ENCODE results near the gene MRPL11. TPM values are rescaled to one million over a fixed set of nuclear protein-coding genes. Genes with fewer than 3 reads are reported as not detected.

The MRPL11 gene
- polyA plus RNA-seq (ENCODE audit: insufficient read length), result 45.9 TPM

DNA sequence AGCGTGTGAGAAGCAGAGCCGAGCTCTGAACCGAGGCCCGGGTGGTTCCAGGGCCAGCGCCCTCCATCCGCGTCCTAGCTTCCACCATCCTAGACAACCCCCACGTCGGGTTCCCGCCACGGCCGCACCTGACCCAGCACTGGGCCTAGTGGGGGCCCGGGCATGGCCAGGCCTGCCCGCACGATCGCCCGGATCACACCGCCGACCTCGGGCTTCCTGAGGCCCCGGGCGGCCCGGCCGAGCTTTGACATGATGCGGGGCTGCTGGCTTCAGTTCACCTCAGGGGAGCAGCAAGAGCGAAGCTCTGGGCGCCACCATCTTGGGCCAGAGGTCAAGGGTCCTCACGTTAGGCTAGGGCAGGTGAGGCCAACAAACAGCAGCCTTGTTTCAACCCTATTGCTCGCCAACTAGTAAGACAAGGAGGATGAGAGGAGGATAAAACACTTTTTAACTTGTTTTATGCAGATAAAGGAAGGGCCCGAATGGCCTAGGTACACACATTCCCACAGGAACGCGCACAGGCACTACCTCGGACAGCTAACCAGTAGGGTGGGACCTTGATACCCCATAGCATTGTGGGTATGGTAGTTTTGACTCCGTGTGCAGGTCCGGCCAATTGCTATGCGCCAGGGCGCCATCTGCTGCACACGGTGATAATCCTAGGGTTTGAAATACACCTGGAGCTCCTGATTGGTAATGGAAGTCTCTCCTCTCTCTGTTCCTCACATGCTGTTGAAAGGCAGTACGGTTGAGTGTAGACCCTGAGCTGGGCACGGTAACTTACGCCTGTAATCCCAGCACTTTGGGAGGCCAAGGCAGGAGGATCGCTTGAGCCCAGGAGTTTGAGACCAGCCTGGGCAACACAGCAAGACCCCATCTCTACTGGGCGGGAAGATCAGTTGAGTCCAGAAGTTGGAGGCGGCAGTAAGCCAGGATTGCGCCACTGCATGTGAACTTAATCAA is at the start of gene MRPL11:
Gene MRPL11 (minus strand): TSS at position 345 of the 963 bp plus-strand sequence. CDS start 94 bp downstream, at position 251.
- peak; percentile 93 for DNase-seq

DNA sequence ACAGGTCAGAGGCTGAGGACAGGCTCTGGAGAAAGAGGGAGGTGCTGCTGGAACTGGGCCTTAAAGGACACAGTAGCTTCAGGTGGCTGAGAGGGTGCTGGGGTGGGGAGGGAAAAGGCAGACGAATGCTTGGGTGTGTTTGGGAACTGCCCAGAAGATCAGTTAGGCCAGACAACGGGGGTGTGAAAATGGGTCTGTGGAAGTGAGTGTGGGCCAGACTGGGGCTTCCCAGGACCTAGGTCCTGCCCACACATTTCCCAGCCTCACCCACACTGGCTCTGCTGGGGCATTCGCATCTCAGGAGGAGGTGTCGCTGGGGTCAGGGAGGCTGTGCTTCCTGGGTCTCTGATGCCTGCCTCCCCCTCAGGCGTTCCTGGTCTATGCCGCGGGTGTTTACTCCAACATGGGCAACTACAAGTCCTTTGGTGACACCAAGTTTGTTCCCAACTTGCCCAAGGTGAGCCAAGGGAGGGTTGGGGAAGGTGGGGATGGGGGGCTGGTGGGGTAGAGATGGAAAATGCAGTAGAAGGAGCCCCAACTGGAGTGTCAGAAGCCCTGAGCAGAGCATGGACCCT is 46.2 kb upstream of the MRPL11 start:
- DNase-seq, result no peak

DNA sequence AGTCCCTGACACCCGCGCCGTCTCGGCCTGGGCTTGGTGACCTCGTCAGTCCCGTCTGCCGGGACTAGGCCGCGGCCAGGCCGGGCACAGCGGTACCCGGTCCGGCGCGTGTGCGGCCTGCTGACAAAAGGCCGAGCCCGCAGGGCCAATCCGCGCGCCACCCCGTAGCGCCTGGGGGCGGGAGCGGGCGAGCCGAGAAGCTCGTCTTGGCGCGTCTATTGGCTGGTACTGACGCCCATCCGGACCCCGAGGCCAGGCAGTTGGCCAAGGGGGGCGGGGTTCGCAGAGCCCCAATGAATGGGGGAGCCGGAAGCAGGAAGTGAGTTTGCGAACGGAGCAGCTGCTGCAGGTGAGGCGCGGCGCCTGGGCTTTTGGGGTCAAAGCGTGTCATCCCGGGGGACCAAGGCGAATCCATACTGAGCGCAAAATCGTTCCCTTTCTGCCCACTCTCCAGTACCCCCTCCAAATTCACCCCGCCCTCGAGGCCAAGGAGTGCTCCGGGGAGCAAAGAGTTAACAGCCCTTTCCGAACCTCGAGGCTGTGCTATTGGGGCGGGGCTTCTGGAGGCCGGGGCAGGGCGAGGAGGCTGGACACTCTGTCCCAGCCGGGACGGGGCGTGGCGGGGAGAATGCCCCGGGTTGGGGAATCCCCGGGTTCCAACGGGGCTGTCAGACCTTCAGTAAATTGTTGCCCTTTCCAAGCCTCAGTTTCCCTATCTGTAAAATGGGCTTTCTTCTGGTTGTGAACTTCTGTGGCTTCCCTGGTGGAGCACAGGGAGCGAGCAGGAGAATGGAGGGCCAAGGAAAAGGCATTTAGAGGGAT is 41.7 kb upstream of the MRPL11 start, which contains the start of gene DPP3:
Gene DPP3 (plus strand): TSS at position 318 of the 822 bp plus-strand sequence. CDS start 1,767 bp downstream, outside the sequence.
- DNase-seq, result peak; percentile 96

DNA sequence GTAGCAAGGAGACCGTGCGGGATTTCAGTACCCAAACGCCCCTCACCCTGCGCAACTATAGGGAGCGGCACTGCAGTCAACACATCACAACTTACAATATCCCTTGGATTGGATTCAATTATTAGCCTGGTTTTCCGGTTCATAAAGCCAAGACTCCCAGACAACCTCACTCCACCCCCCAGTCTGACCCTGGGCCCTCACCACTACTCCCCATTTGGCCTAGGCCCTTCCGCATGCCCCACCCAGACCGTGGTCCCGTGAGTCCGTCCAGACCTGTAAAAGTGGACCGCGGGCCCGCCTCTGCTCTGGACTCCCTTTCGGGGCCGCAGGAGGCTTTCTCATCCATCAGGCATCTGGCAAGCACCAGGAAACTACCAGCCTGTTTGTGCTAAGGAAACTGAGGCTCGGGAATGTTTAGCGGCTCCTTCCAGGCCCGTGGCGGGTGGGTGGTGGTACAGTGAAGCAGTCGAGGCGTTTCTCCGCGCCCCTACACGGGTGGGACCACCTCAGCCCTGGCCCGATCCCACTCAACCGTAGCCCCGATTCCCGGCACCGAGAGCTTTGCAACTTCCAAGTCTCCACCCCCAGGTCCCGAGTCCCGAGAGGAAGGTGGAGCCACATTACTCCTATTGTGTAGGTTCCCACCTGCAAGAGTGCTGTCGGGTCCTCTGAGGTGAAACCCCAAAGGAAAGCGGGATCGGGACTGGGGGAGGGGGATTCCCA is 40.9 kb upstream of the MRPL11 start:
- DNase-seq, result peak; percentile 21

DNA sequence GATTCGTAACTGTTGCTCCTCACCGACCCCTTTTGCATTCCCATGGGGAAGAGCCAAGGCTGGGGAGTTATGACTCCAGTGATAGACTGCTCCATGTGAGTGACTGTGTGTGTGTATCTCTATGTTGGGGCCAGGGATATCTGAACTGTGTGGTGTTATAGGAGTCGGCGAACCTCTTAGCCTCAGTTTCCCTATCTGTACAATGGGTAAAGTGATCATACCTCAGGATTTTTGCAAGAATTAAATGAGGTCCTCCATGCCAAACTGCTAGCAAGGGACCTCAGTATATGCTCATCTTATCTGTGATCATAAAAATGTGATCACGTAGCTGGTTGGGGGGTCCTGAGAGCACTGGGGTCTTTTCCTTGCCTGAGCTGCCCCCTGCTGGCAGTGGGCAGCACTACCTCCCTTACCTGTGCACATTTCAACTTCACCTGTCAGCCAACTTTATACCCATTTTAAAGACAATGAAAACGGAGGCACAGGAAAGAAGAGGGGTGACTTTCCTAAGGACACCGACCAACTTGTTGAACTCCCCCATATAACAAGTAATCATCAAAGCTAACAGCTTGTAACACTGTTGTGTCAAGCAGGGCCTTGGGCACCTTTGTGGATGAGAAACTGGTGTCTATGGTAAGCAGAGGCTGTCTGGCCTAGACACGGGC is 40.2 kb upstream of the MRPL11 start:
- DNase-seq, result no peak

DNA sequence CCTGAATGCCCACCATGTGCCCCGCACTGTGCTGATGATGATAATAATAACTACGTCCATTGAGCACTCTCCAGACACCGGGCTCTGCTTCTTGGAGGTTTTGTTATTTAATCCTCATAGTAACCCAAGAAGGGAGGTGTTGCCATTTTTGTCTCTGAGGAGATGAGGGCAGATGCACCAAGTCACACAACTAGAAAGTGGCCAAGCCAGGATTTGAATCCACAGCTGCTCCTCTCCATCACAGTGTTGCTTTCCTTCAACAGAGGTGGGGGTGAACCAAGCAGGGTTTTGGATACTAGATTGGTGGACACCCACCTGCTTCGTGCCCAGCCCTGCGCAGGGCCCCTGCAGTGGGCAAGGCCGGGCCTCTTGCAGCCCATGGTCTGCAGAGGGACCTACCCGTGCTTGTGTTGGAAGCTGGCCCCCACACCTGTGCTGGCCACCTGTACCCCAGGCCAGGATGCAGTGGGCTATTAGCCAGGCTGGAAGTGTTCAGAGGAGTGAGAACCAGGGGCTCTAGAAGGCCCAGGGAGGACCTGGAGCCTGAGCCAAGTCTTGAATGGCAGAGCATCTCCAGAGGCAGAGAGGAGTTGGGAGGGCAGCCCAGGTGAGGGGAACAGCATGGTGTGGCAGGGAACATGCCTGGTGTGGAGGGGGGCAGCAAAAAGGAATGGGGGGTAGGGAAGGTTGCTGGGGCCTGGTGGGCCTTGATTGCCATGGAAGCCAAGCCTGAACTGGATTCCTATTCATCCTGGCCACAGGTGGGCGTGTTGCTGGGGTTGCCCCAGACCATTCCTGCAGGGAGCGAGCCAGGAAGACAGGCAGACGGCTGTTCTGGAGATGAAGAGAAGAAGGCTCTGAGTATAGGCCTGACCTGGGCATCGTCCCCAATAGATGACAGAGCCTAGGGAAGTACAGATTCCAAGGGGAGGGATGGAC is 38.9 kb upstream of the MRPL11 start:
- DNase-seq, result no peak

DNA sequence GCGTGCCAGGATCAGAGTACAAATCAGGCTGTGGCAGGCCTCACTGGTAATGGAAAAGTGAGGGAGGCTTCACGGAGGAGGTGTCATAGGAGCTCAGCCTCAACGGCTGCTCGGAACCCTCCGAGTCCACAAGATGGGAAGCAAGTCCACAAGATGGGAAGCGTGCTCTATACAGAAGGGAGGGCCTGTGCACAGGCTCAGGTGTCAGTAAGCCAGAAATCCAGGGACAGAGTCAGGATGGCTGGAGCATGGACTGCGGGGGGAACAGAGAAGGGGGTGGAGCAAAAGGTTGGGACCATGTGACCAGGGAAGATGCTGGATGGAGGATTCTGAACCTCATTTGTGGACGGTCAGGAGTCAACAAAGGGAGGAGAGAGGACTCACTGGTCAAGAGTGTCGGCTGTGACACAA is 38.2 kb upstream of the MRPL11 start:
- DNase-seq, result no peak

DNA sequence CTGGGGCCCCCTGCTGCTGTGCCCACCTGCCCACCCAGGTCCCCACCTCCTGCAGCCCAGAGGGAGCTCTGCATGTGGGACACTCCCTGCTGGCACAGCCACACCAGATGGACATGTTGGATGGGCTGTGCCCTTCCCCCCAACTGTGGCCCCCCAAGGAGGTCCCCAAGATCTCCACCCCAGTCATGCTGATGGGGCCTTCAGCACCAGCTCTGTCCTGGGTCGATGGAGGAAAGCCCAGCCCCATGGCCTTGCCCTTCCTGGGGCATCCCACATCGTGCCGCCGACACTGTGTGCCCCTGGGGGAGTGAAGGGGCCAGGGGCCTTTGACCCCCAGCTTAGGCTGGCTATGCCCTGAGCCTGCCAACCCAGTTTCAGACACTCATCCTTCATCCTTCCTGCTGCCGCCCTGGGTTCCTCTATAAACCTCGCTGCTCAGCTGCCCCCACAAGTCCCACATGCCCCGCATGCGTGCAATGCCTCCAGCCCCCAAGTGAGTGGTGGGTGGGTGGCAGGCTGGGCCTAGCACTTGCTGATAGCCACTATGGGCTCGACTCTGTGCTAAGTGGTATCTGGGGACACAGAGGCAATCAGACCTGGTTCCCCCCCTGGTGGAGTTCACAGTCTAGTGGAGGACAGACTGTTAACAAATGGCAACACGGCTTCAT is 37.7 kb upstream of the MRPL11 start:
- no peak for DNase-seq

DNA sequence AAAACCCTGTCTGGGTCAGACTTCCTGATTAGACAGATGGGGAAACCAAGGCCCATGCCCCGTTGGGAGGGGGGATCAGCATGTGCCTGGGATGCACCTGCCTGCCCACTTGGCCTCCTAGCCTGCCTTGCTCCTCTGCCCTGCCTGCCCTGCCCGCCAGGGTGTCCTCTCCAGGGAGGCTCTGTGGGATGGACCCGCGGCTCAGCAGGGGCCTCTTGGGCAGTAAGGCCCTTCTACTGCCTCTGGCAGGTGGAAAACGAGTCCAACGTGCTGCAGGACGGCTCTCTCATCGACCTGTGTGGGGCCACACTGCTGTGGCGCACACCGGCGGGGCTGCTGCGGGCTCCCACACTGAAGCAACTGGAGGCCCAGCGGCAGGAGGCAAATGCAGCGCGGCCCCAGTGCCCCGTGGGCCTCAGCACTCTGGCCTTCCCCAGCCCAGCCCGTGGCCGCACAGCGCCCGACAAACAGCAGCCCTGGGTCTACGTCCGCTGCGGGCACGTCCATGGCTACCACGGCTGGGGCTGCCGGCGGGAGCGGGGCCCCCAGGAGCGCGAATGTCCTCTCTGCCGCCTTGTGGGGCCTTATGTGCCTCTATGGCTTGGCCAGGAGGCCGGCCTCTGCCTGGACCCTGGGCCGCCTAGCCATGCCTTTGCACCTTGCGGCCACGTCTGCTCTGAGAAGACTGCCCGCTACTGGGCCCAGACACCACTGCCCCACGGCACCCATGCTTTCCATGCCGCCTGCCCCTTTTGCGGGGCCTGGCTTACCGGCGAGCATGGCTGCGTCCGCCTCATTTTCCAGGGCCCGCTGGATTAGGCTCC is 36.9 kb upstream of the MRPL11 start:
- DNase-seq, result no peak

DNA sequence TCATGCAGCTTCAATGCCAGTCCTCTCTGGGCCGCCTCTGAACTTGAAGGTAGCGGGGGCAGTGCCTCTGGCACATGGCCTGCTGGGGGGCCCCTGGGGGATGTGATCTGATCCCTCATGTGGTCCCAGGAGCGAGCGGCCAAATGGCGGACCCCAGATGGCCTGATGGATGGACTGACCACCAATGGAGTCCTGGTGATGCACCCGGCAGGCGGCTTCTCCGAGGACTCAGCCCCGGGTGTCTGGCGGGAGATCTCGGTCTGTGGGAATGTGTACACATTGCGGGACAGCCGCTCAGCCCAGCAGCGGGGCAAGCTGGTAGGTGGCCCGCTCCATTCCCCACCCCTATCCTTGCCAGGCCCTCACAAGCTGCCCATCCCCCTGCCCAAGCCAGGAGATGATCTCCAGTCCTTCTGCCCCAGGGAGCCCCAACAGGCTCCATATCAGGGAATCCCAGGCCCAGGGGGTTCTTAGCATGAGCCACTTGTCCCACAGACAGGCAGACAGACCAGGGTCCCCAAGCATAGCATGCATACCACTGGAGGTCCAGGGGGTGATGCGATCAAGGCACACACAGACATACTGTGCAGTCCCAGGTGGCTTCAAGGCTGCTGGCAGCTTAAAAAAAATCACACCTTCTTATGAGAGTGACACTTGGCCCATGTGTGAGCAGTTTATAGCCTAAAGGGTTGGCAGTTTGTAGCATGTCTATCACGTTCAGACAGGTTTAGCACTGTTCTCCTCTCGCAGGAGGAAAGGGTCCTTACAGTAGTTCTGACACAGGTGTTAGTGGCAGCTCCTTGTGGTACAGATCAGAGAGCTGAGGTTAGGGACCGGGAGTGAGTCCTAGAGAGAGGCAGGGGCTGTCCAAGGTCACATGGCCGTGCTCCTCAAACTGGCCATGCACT is 35.2 kb upstream of the MRPL11 start:
- DNase-seq, result no peak

DNA sequence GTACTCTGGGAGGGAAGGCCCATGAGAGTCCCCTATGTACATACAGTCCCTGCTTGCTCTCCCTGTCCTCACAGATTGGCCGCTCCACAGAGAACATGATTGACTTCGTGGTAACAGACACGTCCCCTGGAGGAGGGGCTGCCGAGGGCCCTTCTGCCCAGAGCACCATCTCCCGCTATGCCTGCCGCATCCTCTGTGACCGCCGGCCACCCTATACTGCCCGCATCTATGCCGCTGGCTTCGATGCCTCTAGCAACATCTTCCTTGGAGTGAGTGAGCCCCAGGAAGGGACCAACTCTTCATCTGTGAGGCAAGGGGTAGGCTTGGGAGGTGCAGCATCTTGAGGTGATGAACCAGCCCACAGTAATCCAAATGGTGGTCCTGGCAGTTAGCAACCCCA is 34.5 kb upstream of the MRPL11 start:
- no peak for DNase-seq

DNA sequence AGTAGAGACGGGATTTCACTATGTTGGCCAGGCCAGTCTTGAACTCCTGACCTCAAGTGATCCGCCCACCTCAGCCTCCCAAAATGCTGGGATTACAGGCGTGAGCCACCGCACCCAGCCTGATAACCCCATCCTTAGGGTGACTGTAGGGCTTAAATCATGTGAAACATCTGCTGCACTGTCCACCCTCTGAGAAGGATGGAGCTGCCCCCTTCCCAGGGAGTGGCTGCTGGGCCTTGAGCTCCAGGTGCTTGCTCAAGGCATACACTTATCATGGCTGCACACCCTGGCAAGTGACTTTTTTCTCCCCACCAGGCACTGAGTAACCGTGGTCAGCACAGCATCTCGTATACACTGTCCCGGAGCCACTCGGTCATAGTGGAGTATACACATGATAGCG is 33.4 kb upstream of the MRPL11 start:
- no peak for DNase-seq

DNA sequence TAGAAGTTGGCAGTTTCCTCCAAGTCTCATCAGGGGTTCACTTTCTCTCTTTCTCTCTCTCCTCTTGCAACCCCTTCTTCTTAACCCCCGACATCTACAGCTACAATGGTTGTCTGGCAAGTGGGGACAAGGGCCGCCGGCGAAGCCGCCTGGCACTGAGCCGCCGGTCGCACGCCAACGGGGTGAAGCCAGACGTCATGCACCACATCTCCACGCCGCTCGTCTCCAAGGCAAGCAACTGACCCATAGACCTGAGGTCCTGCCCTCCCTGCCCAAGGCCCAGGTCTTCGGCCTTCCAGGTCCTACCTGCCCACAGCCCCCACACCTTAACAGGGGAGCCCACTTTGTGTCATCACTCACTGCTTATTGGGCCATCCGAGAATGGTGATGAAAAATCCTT is 32.5 kb upstream of the MRPL11 start:
- DNase-seq, result no peak

DNA sequence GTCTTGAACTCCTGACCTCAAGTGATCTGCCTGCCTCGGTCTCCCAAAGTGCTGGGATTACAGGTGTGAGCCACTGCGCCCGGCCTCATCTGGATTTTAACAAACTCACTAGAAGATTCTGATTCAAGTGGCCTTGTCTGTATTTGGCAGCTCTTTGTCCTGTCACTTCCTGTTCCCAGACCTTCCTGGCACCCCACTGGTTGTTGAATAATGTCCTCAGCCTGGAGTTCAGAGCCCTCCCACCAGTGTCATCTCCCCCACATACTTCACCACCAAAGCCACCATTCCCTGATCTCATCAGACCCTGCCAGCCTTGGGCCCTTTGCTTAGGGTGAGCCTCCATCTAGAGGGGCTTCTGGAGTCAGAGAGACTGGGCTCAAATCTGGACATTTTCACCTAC is 31.4 kb upstream of the MRPL11 start:
- DNase-seq, result no peak

DNA sequence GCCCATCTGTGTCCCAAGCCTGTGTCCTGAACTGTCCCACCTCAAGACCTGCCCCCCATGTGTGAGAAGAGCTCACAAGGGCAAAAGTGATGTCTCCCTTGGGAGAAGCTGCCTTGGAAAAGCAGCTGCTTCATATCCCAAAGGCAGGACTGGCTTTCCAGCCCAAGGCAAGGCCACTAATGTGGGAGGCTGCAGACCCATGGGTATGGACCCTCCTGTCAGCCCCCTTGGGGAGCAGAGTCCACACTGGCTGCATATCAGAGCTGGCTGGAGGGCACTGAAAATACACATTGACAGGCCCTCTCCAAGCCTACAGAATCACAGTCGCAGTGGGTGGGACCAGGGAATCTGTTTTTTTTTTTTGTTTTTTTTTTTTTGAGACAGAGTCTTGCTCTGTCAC is 30.8 kb upstream of the MRPL11 start:
- no peak for DNase-seq

DNA sequence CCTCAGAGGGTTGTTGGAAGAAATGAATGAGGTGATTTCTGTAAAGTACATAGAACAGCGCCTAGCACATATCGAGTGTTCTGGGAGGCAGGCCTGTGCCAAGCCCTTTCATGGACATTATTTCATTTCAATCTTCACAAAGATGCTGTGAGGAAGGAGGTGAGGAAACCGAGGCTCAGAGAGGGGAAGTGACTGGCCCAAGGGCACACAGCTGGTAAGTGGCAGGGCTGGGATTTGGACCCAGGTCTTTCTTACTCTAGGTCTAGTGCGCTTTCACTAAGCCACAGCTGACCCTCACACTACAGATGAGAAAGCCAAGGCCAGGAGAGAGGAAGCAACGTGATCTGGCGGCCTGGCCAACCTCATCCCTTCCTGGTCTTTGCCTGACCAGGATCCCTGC is 30.0 kb upstream of the MRPL11 start:
- DNase-seq, result no peak

DNA sequence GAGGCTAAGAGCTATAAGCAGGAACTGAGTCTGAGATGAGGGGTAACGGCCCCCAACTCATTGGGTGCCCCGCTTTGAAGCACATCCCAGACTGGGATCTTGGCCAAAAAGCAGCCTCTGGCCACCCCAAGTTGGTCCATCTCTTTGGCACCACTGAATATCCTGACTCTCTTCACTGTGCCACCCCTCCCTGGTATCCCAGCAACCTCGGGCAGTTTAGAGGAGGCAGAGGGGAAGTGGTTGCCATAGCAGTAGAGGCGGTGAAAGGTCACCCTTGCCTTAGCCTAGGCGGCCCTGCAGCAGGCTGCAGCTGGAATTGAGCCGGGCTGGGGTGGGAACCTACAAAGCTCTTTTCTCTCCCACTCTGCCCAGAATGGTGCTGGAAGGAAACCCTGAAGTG is 29.1 kb upstream of the MRPL11 start:
- DNase-seq, result no peak
